DMS153 treated with DMSO at 0.1 percent for 48 hours (cell line): ENCODE measurements around the gene OPN4.

Experiments used
- DNase-seq: peaks from one replicate; lab custom pipeline; 2025; ENCODE audit not compliant: unreplicated experiment; lab: John Stamatoyannopoulos, UW

The OPN4 gene

DNA sequence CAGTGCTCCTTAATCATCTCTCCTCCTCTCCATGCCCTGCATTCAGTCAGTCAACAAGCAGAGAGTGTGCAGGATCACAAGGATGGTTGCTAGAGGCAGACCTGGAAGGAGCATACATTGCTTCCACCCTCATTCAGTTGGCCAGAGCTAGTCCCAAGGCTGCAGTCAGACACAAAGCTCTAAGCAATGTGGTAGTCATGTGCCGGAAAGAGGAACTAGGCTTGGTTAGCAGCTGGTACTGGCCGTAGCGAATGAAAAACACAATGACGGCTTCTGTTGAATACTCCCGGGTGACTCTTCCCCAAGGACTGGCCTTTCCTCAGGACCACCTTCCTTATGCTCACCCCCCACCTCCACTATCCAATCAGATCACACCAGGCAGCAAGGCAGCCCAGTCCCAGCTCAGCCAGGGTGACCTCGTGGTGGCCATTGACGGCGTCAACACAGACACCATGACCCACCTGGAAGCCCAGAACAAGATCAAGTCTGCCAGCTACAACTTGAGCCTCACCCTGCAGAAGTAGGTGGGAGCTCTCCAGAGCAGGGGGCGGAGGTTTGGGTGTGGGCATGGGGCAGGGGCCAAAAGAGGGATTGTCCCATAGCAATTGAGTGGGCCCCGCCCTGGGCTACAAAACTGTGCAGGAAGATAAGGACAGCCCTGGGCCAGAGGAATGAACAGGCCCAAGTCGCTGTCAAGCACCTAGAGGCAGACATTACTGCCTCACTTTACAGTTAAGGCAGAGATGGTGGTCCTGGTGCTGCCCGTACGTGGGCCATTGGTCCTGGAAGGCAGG, 24.8 kb downstream of the OPN4 start:
- DNase-seq, result no peak

GRCh38 chr10:86681047-86681446, 26.7 kb downstream of the OPN4 start:
- no peak for DNase-seq

DNA sequence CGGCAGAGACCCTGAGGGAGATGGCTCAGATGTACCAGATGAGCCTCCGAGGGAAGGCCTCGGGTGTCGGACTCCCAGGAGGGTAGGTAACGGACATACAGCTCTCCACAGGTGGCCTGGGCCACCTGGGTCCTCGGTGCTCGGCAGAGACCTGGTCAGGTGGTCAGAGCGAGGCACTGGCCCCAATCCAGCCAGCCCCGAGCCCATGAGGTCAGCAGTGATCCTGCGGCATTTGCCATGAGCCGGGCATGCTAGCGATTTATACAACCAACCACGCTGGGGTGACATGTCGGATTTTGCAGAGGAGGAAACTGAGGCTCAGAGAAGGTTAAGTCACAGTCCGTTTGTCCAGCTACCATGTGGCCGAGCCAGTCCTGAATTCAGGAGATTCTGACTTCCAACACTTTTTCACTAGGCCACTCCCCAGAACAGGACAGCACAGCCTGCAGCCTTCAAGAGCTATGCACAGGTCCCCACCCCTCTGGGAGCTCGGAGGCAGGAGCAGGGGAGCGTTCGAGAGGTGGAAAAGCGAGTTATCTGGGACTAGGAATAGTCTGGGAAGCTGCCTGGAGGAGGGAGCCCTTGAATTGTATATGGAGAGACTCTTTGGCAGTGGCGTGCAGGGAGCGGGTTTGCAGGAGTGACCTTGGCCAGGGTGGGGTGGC, 27.5 kb downstream of the OPN4 start:
- no peak for DNase-seq

- no peak for DNase-seq
These were observed 28.3 kb downstream of the OPN4 start for GRCh38 chr10:86682675-86683074.

- DNase-seq, result no peak
These were observed 30.2 kb downstream of the OPN4 start for GRCh38 chr10:86684331-86685097.

- no peak for DNase-seq
These were observed 31.1 kb downstream of the OPN4 start for GRCh38 chr10:86685416-86685815.

DNA sequence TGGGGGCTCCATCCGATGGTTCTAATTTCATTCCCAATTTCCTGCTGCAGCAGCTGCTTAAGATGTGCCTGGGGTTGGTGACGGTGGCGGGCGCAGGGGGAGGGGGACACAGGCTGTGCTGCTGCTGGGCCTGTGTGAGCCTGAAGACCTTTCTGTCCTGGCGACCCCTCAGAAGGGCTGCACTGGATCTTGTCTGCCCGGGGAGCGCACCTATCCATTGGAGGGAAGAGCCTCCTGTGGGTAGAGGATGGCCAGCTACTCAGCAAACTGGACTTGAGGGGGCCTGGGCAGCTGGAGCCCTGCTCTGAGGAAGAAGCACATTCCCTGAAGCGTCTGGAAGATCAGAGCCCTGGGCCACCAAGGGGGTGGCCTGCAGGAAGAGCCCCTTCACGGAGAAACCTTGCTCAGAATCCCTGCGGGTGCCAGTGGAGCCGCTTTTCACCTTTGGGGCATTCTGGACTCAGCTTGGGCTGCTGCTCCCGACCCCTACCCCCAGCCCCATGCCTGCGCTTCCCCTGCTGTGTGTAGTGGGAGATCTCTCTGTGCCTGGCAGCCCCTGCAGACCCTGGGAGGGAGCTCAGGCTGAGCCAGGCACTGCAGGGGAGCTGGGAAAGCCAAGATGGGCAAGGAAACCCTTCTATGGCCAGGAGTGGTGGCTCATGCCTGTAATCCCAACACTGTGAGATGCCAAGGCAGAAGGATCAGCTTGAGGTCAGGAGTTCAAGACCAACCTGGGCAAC, 31.7 kb downstream of the OPN4 start:
- DNase-seq, result no peak

DNA sequence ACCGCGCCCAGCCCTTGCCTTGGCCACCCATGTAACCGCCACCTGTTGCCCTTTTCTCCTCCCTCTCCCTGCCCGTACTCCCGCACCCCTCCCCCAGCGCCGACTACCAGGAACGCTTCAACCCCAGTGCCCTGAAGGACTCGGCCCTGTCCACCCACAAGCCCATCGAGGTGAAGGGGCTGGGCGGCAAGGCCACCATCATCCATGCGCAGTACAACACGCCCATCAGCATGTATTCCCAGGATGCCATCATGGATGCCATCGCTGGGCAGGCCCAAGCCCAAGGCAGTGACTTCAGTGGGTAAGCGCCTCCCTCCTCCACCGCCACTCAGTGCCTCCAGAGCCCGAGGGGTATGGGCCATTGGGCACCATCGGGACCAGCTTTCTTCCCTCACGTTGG, 32.6 kb downstream of the OPN4 start:
- no peak for DNase-seq

GRCh38 chr10:86687750-86688149, 33.4 kb downstream of the OPN4 start:
- DNase-seq, result no peak

DNA sequence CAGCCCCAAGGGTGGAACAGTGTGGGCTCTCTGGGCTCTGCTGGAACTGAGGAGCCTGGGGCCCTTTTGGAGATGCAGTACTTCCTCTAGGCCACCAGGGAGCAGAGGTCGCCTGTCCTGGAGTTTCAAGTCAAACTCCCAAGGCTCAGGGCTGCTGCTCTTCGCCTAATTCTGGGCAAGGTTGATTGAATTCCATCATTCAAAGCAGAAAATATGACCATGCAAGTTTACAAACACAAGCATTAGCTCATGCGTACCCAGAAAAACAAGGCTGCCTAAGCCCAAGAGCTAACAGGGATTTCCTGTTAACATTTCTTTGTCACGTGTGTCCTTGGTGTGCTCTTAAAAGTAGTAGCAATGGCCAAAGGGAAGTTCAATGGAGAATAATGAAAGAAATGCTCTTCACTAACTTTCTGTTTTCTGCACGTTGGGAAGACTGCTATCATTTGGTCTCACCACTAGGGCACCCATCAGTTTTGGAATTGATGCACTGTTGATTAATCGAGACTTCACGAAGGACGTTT, 34.1 kb downstream of the OPN4 start:
- DNase-seq, result peak; percentile 54

DNA sequence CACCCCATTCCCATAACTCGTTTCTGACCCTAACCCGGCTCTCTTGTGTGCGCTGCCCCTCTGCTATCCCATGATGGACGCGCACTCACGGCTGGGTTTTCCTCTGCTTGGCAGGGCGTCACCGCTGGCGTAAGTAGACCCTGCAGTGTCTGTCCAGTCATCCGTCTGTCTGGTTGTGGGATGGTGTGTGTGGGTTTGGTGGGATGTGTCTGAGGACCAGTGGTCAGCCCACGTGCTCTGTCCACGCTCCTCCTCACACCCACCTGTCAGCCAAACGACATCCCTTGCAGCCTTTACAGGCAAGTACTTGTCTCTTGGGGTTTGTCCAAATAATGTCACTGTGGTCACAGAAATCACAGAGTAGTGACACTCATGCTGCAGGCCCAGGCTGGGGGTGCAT, 34.8 kb downstream of the OPN4 start:
- no peak for DNase-seq

DNA sequence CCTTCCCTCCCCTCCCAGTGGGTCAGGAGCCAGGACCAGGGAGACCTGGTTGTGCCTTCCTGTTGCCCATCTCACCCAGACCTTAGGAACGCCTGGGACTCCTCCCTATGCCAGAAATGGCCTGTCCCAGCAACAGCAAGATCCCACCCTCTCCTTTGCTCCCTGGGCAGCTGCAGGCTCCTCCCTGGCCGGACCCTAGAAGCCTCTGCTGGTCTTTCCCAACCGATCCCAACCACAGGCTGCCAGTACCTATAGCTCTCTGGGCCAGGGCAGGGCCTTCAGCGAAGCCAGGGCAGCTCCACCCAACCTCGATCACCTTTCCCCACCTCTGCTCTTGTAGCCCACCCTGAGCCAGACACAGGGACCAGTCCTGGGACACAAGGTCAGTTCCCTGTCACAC, 35.9 kb downstream of the OPN4 start:
- DNase-seq, result no peak

- DNase-seq, result no peak
These were observed 36.3 kb downstream of the OPN4 start for GRCh38 chr10:86690657-86691084.

DNA sequence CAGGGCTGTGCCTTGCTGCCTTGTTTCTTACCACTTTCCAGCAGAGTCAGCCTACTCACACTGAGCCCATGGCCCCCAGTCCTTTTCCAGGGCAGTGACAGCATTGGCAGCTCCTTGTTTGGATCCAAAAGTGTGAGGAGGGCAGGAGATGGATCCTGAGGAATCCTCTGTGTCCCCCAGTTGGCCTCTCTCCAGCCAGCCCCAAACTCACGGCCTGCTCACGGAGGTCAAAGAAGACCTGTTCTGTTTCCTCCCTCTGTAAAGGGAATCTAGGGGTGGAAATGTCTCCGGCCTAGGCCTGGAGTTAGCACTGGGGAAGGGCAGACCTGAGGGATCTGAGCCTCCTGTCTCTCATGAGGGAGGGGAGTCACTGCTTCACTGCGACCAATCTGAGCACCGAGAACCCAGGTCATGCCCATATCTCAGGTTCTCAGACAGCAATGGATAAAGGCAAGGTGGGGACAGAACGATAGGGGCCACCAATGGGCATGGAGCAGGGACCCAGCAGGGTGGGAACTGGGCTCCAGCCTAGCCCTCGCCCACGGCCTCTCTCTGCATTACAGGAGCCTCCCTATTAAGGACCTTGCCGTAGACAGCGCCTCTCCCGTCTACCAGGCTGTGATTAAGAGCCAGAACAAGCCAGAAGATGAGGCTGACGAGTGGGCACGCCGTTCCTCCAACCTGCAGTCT, 37.1 kb downstream of the OPN4 start:
- DNase-seq, result no peak

- no peak for DNase-seq
These were observed 37.7 kb downstream of the OPN4 start for GRCh38 chr10:86692023-86692514.

GRCh38 chr10:86692664-86693063, 38.3 kb downstream of the OPN4 start:
- no peak for DNase-seq

GRCh38 chr10:86693275-86693674, 38.9 kb downstream of the OPN4 start:
- DNase-seq, result no peak

DNA sequence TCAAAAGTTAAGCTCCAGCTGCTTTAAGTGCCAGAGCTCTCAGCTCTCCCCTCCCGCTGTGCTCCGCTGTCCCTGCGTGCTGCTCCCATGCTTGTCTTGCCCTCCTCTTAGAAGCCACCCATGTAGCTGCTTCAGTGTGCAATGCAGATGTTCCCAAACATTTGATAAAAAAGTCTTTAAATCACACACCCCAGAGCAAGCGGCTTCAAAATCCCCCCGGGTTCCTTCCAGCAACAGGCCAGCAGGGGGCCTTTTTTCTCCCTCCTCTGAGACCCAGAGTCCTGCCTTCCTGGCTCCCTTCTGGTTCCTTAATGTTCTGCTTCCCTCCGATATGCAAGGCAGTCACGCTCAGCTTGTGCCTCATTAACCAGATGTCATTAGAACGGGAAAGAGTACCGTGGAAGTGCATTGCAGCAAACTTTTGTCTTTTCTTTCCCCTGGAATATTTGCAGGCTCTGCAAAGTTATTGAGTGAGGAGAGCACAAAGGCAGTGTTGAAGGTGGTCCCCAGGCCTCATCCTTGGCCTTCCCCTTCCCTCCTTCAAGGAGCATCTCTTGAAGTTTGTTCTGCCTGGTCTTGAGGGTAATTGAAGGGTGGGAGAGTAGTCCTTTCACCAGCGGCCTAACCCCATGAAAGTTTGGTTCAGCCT, 39.5 kb downstream of the OPN4 start:
- DNase-seq, result no peak

- DNase-seq, result no peak
These were observed 44.0 kb downstream of the OPN4 start for GRCh38 chr10:86698207-86698940.
